HG03064 (cell line): ENCODE data around the gene CD52.
A peak's percentile ranks its signal among the peaks of the same experiment; 100 is the strongest.

Experiments
- ATAC-seq: cut with Tn5 transposase; IDR thresholded peaks from one replicate; pipeline ENCODE4 v1.9.1; 2021; ENCODE audit warnings: low read depth; ENCODE audit not compliant: unreplicated experiment

CD52 gene

DNA sequence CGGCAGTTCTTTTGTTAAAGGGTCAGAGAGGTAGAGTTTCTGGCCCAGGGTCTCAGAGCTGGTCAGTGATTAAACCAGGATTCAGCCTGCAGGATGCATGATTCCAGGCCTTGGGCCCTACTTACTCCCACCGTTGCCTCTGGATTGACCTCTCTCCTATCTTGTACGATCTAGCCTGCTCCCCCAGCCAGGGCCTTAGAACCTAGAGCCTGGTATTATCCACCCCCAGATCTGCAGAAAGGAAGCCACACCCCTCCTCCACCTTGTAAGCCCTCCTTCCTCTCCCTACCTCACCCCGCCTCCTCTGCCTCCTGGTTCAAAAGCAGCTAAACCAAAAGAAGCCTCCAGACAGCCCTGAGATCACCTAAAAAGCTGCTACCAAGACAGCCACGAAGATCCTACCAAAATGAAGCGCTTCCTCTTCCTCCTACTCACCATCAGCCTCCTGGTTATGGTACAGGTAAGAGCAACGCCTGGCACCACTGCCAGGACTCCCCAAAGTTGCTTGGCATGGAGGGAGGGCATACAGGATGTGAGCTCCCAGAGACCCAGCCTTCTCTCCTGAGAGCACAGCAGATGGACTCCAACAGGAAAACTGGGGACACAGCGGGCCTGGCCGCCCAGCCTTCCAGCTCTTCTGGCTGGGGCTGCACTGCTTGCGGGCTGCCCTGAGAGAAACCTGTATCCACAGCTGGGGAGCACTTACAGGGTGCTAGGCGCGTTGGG is at the start of gene CD52:
Gene CD52, plus strand, starts transcription at position 347 of the 726 bp plus-strand sequence. Its CDS starts 60 bp downstream, at position 407.
- peak; percentile 41 for ATAC-seq

- no peak for ATAC-seq
Observed at GRCh38 chr1:26268290-26269197, 49.2 kb upstream of the CD52 start.

GRCh38 chr1:26269198-26269550 is 48.6 kb upstream of the CD52 start:
- ATAC-seq: no peak

- no peak for ATAC-seq
Observed at GRCh38 chr1:26274801-26275425, 42.8 kb upstream of the CD52 start.

DNA sequence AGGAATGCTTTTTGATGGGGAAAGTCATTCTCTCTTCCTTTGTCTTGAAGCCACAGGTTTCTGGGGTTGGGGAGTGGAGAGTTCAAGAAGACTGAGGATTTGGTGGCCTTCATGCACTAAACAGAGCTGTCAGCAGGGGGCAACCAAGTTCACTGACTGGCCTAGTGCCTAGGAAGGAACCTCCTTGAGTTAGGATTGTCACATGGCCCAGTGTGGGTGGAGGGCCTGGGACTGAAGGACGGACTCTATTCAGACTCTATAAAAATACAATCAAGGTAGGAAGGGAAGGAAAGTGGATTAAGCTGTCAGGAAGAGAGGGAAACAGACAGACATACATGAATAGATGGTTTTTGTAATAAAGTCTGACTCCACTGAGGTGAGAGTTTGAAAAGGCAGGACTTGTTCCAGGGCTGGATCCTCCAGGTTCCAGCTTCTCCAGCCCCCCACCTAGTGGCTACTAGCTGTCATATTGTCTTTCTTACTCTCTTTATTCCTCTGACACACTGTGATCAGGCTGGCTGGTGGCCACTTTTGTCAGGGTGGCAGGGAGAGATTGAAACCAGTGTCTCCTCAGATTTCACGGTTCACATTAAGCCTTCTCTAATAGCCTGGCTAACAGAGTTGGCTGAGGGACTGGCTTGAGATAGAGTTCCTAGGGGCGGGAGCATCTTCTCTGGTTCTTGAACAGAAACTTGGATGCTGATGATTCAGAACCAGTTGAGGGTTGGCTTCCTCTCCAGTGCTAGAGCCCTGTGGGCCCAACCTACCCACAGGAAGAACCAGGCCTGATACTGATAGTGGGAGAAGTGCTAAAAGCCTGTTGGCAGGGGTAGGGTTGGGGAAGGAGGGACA is 42.0 kb upstream of the CD52 start:
- no peak for ATAC-seq

DNA sequence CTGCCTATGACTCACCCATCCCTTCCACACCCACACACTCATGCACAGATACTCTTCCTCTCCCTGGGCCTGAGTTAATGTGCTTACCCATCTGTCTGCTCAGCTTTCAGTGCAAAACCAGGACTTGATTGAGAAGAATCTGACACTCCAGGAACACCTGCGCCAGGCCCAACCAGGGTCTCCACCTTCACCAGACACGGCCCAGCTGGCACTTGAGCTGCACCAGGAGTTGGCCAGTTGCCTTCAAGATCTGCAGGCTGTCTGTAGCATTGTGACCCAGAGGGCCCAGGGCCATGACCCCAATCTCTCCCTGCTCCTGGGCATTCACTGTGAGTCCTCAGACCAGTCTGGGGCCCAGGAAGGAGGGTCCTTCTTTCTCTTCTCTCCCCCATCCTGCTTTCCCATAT is 41.3 kb upstream of the CD52 start:
- no peak for ATAC-seq

DNA sequence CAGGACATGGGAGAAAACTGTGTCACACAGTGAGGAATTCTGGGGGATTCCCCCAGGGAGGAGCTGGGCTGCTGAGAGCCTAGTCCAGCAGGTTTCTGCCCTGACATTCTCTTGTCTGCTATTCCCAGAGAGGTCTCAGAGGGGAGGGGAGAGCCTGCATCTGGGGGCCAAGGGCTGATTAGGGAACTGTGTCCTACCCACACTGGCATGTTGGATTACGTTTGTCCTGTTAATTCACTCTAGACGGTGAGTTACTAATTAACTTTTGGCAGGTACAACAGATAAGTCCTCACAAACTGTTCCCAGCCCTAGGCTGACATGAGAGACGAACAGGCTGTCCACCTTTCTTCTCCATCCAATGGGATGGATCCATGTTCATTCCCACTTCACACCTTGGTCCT is 40.5 kb upstream of the CD52 start:
- no peak for ATAC-seq

GRCh38 chr1:26277719-26278118 is 40.0 kb upstream of the CD52 start:
- no peak for ATAC-seq

GRCh38 chr1:26278303-26278702 is 39.5 kb upstream of the CD52 start:
- ATAC-seq: no peak

DNA sequence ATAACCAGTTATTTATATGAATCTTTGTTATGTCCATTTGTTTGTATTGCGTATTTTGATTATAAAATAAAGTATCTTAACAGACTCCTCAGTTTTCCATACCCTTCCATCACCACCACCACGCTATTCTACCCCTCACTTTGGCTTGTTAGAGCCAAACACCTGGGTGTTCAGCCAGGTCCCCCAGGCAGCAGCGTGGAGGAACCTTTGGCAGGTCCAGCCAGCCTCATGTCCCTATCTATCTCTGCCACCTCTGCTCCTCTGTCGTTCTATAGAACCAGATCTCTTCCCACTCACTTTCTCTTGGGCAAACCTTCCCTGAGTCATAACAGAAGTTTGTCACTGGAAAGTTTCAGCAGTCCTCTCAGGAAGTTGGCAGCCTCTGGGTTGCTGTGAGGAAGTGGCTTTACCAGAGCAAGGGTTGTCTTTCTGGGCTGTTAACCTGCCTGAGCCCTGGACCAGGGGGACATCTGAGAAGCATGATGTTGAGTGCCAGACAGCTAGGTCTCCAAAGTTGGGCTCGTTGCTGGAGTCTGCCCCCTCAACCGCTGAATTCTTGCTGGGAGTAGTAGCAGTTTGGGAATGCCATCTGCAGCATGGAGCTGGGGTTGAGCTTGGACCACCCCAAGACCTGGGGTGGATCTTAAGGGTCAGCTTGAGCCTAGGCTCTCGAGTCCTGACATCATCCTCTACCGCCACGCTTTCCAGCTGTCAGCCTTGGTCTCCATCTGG is 38.9 kb upstream of the CD52 start:
- no peak for ATAC-seq

DNA sequence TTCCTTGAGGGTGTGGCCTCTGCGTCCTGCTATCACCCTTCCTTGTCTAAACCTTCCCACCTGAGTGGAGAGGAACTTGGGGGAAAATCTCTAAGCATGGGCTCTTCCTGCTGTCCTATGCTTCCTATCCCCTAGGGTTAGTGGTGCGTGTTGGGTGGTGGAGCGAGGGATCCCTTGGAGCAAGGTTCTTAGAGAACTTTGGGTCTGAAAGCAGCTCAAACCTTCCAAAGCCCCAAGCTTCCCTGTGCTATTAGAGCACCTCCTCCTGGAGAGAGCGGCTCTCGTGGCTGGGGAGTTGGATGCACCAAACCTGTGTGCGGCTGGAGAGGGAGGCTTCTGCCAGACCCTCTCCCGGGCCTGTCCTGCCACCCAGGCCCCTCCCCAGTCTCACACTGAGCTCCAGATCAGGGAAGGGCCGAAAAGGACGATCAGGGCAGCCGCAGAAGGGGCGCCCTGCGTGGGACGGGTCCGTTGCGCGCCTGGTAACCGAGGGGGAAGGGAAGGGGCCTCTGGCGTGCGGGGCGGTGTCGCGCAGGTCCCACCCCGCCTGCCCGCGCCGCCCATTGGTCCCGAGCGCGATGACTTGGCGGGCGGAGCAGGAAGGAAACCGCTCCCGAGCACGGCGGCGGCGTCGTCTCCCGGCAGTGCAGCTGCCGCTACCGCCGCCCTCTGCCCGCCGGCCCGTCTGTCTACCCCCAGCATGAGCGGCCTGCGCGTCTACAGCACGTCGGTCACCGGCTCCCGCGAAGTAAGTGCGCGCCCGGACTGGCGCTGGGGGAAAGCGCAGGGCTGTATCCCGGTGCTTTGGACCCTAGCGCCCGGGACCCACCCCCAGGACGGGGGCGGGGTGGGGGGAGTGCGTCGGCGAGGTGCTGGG is 38.1 kb upstream of the CD52 start, which contains the start of gene SH3BGRL3:
Gene SH3BGRL3, plus strand, starts transcription at position 631 of the 877 bp plus-strand sequence. Its CDS starts 70 bp downstream, at position 701.
- peak; percentile 54 for ATAC-seq

- no peak for ATAC-seq
Observed at GRCh38 chr1:26280333-26281042, 37.3 kb upstream of the CD52 start.

- no peak for ATAC-seq
Observed at GRCh38 chr1:26281091-26281958, 36.4 kb upstream of the CD52 start.

GRCh38 chr1:26281971-26282370 is 35.8 kb upstream of the CD52 start:
- ATAC-seq: no peak

GRCh38 chr1:26282401-26282918 is 35.3 kb upstream of the CD52 start:
- no peak for ATAC-seq

GRCh38 chr1:26283279-26283853 is 34.4 kb upstream of the CD52 start:
- ATAC-seq: no peak
